ENCODE measurements around the gene SURF4.

GRCh38 chr9:133383438-133383837, 7.6 kb upstream of the SURF4 start:
- TF ChIP-seq, protein P1, sequence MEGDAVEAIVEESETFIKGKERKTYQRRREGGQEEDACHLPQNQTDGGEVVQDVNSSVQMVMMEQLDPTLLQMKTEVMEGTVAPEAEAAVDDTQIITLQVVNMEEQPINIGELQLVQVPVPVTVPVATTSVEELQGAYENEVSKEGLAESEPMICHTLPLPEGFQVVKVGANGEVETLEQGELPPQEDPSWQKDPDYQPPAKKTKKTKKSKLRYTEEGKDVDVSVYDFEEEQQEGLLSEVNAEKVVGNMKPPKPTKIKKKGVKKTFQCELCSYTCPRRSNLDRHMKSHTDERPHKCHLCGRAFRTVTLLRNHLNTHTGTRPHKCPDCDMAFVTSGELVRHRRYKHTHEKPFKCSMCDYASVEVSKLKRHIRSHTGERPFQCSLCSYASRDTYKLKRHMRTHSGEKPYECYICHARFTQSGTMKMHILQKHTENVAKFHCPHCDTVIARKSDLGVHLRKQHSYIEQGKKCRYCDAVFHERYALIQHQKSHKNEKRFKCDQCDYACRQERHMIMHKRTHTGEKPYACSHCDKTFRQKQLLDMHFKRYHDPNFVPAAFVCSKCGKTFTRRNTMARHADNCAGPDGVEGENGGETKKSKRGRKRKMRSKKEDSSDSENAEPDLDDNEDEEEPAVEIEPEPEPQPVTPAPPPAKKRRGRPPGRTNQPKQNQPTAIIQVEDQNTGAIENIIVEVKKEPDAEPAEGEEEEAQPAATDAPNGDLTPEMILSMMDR (conservative IDR thresholded peaks at IDR 0.05; ENCODE audit: low read depth, low read length): no peak
- no peak for TF ChIP-seq EZH2 (IDR thresholded peaks at IDR 0.05; ENCODE audit: borderline replicate concordance, low read depth, low read length, poor library complexity, severe bottlenecking)

Data from A673 (cell line).